Heart left ventricle (tissue), 16 donors: ENCODE data around the gene IHH. TPM values are rescaled to one million over a fixed set of nuclear protein-coding genes. Genes with fewer than 3 reads are reported as not detected.
A peak's percentile ranks its signal among the peaks of the same experiment; 100 is the strongest.

ENCODE experiments used
- ATAC-seq, 4 donors: fragments of 200-7000 bp; cut with Tn5 transposase; one replicate each; pipeline ENCODE4 v1.9.1; 2020 to 2022; ENCODE audit warnings: moderate library complexity in 4 of 4, mild to moderate bottlenecking in 3 of 4, moderate number of reproducible peaks in 1 of 4
- DNase-seq, 5 donors: peaks; one replicate each; pipeline ENCODE4 v3.0.0-alpha.2; 2020
- H3K27ac ChIP-seq, 12 donors: fragments of 200-600 bp; sonication (generic) in 4 of 12; one replicate each; pipeline versions ENCODE4 v1.5.0 to v1.8.0; 2016 to 2022; ENCODE audit warnings: mild to moderate bottlenecking in 2 of 12
- H3K27me3 ChIP-seq, 9 donors: fragments of 200-600 bp; sonication (generic) in 2 of 9; one replicate each; pipeline versions ENCODE4 v1.5.1 to v1.8.0; 2016 to 2022; ENCODE audit warnings: mild to moderate bottlenecking in 3 of 9
- H3K36me3 ChIP-seq, 9 donors: fragments of 200-600 bp; sonication (generic) in 2 of 9; one replicate each; pipeline versions ENCODE4 v1.5.0 to v1.8.0; 2018 to 2022; ENCODE audit warnings: mild to moderate bottlenecking in 2 of 9
- H3K4me1 ChIP-seq, 12 donors: fragments of 200-600 bp; sonication (generic) in 4 of 12; one replicate each; pipeline versions ENCODE4 v1.5.0 to v1.8.0; 2016 to 2022; ENCODE audit warnings: mild to moderate bottlenecking in 3 of 12
- H3K4me3 ChIP-seq, 12 donors: fragments of 200-600 bp; sonication (generic) in 4 of 12; one replicate each; pipeline versions ENCODE4 v1.5.0 to v1.8.0; 2017 to 2022; ENCODE audit warnings: mild to moderate bottlenecking in 9 of 12, moderate library complexity in 4 of 12
- H3K9me3 ChIP-seq, 12 donors: fragments of 200-600 bp; sonication (generic) in 4 of 12; one replicate each; pipeline versions ENCODE4 v1.5.0 to v1.8.0; 2016 to 2022; ENCODE audit warnings: mild to moderate bottlenecking in 1 of 12
- CTCF ChIP-seq, 12 donors: fragments of 200-600 bp; sonication (generic) in 4 of 12; IDR thresholded peaks; one replicate each; pipeline versions ENCODE4 v1.5.0 to v1.8.0; 2018 to 2022; ENCODE audit warnings: antibody characterized with exemption in 12 of 12, mild to moderate bottlenecking in 5 of 12
- POLR2A ChIP-seq, 2 donors: fragments of 450-650 bp; IDR thresholded peaks; one replicate each; pipeline ENCODE4 v1.6.1; 2017; ENCODE audit warnings: antibody characterized with exemption in 2 of 2, mild to moderate bottlenecking in 2 of 2, moderate library complexity in 2 of 2
- WGBS, 4 donors: extraction: QIAGEN DNeasy Blood & Tissue Kit in 2 of 4; methylation state at CpG; one replicate each; pipeline versions ENCODE4 v1.1.5 to v1.1.7; 2013 to 2018; 5-methylcytosine and 5-hydroxymethylcytosine counted together
- intact Hi-C, 10 donors: fragments of 100-400 bp; cut with DNase I; formaldehyde crosslinking; loops; one replicate each; pipeline versions ENCODE4 v1.11.1 to v1.14.2; 2022
- polyA plus RNA-seq, 2 donors: library from polyadenylated mRNA; stranded (reverse); fragments of 200-250 nt; gene quantifications; one replicate each; pipeline ENCODE4 v1.2.3, GENCODE V29; 2013
- total RNA-seq, 9 donors: library from RNA; depleted of rRNA in 2 of 9; stranded (reverse); fragments of >200 nt in 2 of 9; fragmentation: NEBNext Ultra II Directional in 3 of 9; extraction: Animal tissue kit (Norgen Biotek cat#: 25700) in 3 of 9; gene quantifications; one replicate each; pipeline versions ENCODE4 v1.1.0 to v1.2.4, GENCODE V29; 2016 to 2023
- donor health status: ischemic (EF 13 %, LVEDD 7.1; RV severe dilation, severe dysfunction).
- donor health status: healthy with polysubstance abuse.
- donor health status: DM: no; HTN: yes; CAD: no.
- donor health status: DM: no; HTN: no; CAD: no.
- donor health status: ischemic (EF 25% LVEDD 6.9; RV normal size, moderate dysfunction).
- donor health status: ischemic (EF 25% LVEDD 5.7; RV mildly dilated, moderate dysfunction).
- donor health status: healthy.
- donor health status: DM: yes; HTN: yes; CAD: no.
- donor health status: ischemic (EF 35%, LVEDD 5.7; RV mildly dilated, moderate dysfunction).
- donor health status: nonischemic (EF 11% LVEDD 7.7; RV severe dilation, severe dysfunction).
- donor health status: DM: yes; HTN: yes; CAD: no.
- donor health status: PGD.
- donor health status: ischemic (EF 29% LVEDD 5.4; RV normal size, mild dysfunction).
- donor health status: nonischemic (EF 23%, LVEDD 6.1; RV moderate dilation, normal function).

Gene IHH
- total and polyA plus RNA-seq, 11 donors, result not detected

GRCh38 chr2:219041252-219041651 lies 19.5 kb downstream of the IHH start, which contains the start of gene CFAP65:
Gene CFAP65 (minus strand): TSS chr2:219041516. CDS start chr2:219039048, 2,468 bp downstream.
- ATAC-seq, result peak in 2 of 4 donors; percentile 42 to 48
- 1 to 2% (median 2%) methylated on average over 19 to 21 of the region's 21 CpGs for WGBS, 4 donors
- TF ChIP-seq POLR2A (IDR thresholded peaks at IDR 0.05) (no peak), CTCF (IDR thresholded peaks at IDR 0.05) (no peak)
- H3K36me3 ChIP-seq, result no peaks in the 10 kb centered on the region
- peak within 1 kb of the TSS in 7 of 12 donors; percentile 9 to 37 (median 26) for H3K4me3 ChIP-seq
- H3K27me3 ChIP-seq, result peaks cover 8 to 78% (median 33%) of the 10 kb centered on the region in 9 donors
- intact Hi-C loops, result no loop called here
- H3K4me1 ChIP-seq, result peaks cover 0 to 6% (median 0%) of the 10 kb centered on the region in 12 donors
- DNase-seq, result no peak
- no peaks in the 10 kb centered on the region for H3K9me3 ChIP-seq
- H3K27ac ChIP-seq, result no peak within 1 kb of the TSS

GRCh38 chr2:219038600-219038999 lies 22.1 kb downstream of the IHH start:
- Histone ChIP-seq H3K27ac (no peak overlapping the region), H3K27me3 (peaks cover 6 to 87% (median 27%) of the 10 kb centered on the region in 9 donors), H3K4me3 (no peak overlapping the region)

GRCh38 chr2:219037783-219038499 lies 22.8 kb downstream of the IHH start:
- ATAC-seq (peak in 1 of 4 donors; percentile 39), DNase-seq (no peak)
- intact Hi-C loops, result no loop called here
- Histone ChIP-seq H3K27me3 (peaks cover 4 to 87% (median 30%) of the 10 kb centered on the region in 9 donors), H3K27ac (no peak overlapping the region), H3K4me3 (no peak overlapping the region), H3K9me3 (no peaks in the 10 kb centered on the region), H3K4me1 (peaks cover 0 to 6% (median 0%) of the 10 kb centered on the region in 12 donors), H3K36me3 (no peaks in the 10 kb centered on the region)
- 51 to 54% (median 54%) methylated on average over 8 of the region's 8 CpGs for WGBS, 4 donors
- TF ChIP-seq CTCF (IDR thresholded peaks at IDR 0.05) (no peak), POLR2A (IDR thresholded peaks at IDR 0.05) (no peak)

More at GRCh38 chr2:219038600-219038999, 22.1 kb downstream of the IHH start:
- intact Hi-C loops, result no loop called here
- TF ChIP-seq POLR2A (IDR thresholded peaks at IDR 0.05) (no peak), CTCF (IDR thresholded peaks at IDR 0.05) (no peak)
- Histone ChIP-seq H3K4me1 (peaks cover 0 to 6% (median 0%) of the 10 kb centered on the region in 12 donors), H3K36me3 (no peaks in the 10 kb centered on the region), H3K9me3 (no peaks in the 10 kb centered on the region)
- 10 to 31% (median 19%) methylated on average over 1 of the region's 1 CpG for WGBS, 4 donors
- ATAC-seq, result no peak
- no peak for DNase-seq

GRCh38 chr2:219035942-219036341 lies 24.8 kb downstream of the IHH start:
- Histone ChIP-seq H3K4me3 (no peak overlapping the region), H3K27ac (no peak overlapping the region), H3K9me3 (no peaks in the 10 kb centered on the region), H3K4me1 (no peaks in the 10 kb centered on the region), H3K27me3 (peaks cover 2 to 84% (median 22%) of the 10 kb centered on the region in 9 donors), H3K36me3 (no peaks in the 10 kb centered on the region)
- no peak for DNase-seq
- no peak for ATAC-seq
- intact Hi-C loops, result no loop called here
- TF ChIP-seq CTCF (IDR thresholded peaks at IDR 0.05), result no peak
- no peak for TF ChIP-seq POLR2A (IDR thresholded peaks at IDR 0.05)
- WGBS, 4 donors, result 76 to 82% (median 81%) methylated on average over 2 of the region's 2 CpGs
